SIG-M5 treated with dmso at 0.1 percent for 504 hours (cell line): ENCODE results near the gene PXN.
"Not testable (repeated sequence)": the region's sequence is repeated elsewhere in the genome, so short reads cannot be mapped to it uniquely, and the experiment has no call there.

Experiments
- DNase-seq: peaks from one replicate; lab custom pipeline; 2025; ENCODE audit not compliant: unreplicated experiment; lab: John Stamatoyannopoulos, UW

PXN gene

GRCh38 chr12:120211904-120212283 is 53.6 kb downstream of the PXN start:
- DNase-seq = no peak

- no peak for DNase-seq
These were observed 54.2 kb downstream of the PXN start for GRCh38 chr12:120211243-120211903.

DNA sequence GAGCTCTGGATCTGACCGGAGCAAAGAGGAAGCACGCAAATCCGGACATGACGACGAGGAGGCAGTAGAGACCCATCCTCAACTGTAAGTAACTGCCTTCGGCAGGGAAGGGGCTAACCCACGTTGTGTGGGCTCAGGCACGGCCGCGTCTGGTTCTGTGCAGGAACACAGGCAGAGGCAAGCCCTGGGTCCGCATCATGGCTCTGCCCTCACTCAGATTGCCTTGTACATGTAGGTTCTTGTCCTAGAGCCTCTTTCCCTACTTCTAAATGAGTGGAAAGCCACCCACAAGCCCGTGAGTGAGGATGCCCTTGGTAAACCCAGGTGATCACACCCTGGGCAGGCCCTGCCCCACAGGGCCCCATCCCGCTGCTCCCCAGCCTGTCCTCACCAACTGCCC is 55.7 kb downstream of the PXN start:
- no peak for DNase-seq

DNA sequence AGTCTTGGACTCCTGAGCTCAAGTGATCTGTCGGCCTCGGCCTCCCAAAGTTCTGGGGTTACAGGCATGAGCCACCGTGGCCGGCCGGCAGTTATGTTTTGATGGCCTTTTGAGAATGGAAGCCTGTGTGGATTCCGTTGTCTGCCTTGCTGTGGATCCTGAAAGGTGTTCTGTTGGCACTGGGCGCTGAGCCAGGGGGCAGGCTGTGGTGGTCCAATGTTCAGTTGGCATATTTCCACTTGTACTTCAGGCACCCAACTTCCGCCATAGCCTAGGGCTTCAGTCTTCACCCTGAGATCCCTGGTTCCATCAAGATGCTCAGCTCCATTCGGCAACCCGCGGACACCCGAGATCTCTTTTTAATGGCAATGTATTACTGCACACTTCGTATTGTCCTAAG is 58.3 kb downstream of the PXN start:
- DNase-seq = no peak

- not testable (repeated sequence) for DNase-seq
These were observed 58.7 kb downstream of the PXN start for GRCh38 chr12:120206781-120207180.

DNA sequence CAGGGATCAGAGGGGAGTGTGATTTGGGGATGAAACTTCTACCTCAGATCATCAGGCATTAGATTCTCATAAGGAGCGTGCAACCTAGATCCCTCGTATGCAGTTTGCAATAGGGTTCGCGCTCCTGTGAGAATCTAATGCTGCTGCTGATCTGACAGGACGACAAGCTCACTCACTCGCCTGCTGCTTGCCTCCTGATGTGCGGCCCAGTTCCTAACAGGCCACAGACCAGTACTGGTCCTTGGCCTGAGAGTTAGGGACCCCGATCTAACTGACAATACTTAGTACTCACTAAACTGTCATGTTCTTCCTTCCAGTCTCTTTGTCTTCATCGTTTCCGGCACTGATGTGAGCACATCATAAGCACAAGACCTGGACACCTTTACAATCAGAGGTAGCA is 59.3 kb downstream of the PXN start:
- DNase-seq = no peak

GRCh38 chr12:120204171-120204570 is 61.4 kb downstream of the PXN start:
- no peak for DNase-seq

GRCh38 chr12:120200364-120200800 is 65.1 kb downstream of the PXN start:
- DNase-seq = no peak

DNA sequence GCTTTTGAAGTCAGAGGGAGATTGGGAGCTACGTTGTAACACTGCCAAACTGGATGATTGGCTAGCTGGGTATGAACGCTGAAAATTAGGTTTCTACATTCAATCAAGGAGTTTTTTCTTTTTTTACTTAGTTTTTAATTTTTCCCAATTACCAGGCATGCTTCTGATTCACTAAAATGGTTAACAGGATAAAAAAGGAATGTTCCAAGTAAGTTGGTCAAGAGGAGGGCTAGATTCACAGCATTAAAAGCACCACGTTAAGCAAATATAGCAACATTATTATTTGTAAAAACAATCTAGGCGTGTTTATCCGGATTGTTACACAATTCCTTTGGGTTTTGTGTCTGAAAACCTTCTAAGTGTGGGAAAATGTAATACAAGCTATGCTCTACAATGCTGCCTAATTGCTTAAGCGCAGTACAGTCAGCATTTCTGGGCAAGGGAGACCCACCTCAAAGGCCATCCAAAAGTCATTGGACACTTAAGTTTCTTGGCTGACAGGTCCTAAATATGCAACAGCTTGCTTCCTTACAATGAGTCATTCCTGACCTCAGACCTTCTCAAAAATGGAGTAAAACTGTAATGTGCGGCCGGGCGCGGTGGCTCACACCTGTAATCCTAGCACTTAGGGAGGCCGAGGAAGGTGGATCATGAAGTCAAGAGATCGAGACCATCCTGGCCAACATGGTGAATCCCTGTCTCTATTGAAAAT is 65.8 kb downstream of the PXN start:
- peak; percentile 53 for DNase-seq

GRCh38 chr12:120199025-120199424 is 66.5 kb downstream of the PXN start:
- no peak for DNase-seq

DNA sequence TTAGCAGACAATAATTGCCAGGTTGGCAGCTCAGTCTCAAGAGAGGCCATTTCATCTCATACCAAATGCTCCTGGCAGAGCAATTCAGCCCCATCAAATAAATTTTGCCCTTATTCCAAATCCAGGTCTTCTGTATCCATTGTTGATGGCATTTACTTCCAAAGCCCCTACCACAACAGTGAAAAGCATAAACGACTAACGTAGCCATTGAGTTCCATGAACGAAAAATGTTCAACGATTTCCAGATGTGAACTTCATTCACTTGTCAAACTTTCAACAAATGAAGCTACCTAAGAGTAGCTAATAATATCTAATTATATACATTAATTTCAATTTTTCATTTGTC is 68.0 kb downstream of the PXN start:
- DNase-seq = no peak

- DNase-seq = not testable (repeated sequence)
These were observed 68.6 kb downstream of the PXN start for GRCh38 chr12:120196817-120197541.

- DNase-seq = no peak
These were observed 69.2 kb downstream of the PXN start for GRCh38 chr12:120196363-120196762.

DNA sequence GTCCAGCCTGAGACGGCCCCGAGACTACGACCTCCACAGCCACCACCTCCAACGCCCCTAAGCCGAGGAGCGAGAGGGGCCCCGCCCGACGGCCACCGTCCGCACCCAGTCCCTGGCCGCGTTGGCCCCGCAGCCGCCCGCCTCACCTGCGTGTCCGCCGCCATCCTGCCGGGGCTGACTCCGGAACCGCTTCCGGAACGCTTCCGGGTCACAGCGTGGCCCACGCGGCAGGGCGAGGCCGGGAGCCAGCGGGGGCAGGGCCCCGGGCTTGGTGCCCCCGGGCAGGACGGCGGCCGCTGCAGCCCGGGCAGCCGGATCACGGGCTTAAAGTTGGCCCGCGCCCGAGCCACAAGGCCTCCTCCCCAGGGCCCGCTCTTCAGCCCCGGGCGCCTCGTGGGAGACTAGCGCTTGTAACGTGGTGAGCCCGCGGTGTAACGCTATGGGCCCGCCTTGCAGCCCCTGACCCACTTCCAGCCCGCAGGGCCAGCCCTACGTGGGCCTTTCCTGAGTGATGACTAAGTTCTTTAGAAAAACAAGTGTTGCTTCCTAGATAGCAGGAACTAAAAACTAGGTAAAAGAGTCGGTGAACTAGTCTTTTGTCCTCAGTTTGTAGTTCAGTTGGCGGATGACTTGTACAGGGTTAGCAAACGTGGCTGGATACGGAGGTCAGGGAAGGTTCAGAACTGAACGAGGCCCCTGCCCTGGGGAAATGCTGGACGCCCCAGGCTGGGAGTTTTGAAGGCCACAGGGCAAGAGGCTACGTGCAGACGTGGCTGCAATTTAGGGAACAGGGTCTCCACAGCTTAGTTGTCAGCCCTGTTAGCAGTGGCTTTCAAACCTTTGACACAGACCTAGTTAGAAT is 70.8 kb downstream of the PXN start, which contains the start of gene GCN1:
GCN1 (minus strand) TSS at position 182 of the 862 bp plus-strand sequence; CDS start at position 164, 18 bp downstream.
- peak; percentile 76 for DNase-seq

DNA sequence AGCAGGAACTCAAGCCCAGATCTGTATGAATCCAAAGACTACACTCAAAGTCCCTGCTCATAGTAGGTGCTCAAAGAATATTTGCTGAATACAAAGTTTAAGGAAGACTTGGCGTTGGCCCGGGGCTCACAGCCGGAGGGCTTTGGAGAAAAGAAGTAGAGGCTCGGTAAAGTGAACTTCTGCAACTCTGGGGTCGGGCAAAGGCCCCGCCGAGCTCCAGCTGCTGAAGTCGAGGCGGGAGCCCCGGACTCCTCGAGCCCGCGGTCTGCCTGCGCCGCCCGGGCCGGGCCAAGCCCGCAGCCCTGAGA is 71.3 kb downstream of the PXN start:
- no peak for DNase-seq

- DNase-seq = not testable (repeated sequence)
These were observed 72.2 kb downstream of the PXN start for GRCh38 chr12:120193286-120193685.

GRCh38 chr12:120190985-120191480 is 74.5 kb downstream of the PXN start:
- no peak for DNase-seq

- no peak for DNase-seq
These were observed 75.1 kb downstream of the PXN start for GRCh38 chr12:120190386-120190785.

DNA sequence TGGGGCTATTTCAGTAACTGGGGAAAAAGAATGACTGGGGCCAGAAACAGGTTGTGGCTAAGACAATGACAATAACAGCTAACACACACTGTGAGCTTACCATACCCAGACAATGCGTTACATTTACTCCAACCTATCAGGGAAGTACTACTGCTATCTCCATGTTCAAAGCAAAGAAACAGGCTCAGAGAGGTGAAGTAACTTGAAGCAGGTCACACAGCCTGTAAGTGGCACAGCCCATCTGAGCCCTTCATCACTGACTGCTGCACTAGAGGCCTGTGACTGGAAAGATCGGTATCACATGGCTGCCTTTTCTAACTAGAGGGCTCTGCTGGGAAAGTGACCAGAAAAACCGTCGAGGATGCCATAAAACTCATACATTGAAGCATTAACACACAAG is 78.9 kb downstream of the PXN start:
- no peak for DNase-seq

DNA sequence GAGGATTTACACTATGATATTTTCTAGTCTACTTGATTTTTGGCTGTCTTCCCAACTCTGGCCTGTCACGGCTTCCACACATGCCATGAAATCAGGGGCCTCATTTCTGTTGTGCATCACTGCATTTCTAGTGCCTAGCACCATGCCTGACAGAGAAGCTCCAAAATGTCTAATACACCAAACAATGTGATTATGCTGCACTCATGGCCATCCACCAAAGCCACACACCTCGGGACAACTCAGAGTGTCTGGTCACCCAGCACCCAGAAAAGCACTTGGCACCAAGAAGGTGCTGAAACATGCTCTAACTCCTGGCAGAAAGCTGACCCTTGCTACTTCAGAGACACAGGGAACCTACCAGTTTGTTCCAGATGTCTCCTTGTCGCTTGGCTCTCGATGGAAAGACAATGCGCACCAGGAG is 82.3 kb downstream of the PXN start:
- no peak for DNase-seq

GRCh38 chr12:120181991-120182631 is 83.4 kb downstream of the PXN start:
- no peak for DNase-seq
